ENCODE results near the gene ZNF428. TPM values are rescaled to one million over a fixed set of nuclear protein-coding genes. Genes with fewer than 3 reads are reported as not detected.

The ZNF428 gene
- total and polyA plus RNA-seq, 2 of the 4 experiments (the other 2 are of a cell fraction) = 9.9 to 32.3 TPM

DNA sequence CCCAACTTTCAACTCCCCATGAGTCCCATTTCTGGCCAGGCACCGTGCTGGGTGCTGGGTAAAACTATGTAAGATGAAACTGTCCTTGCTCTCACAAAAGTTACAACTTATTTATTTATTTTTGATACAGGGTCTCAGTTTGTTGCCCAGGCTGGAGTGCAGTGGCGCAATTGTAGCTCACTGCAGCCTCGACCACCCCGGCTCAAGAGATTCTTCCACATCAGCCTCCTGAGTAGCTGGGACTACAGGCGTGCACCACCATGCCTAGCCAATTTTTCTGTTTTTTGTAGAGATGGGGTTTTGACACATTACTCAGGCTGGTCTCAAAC lies 33.1 kb upstream of the ZNF428 start:
- Histone ChIP-seq H4K20me1 (ENCODE audit: insufficient read depth, low read length) (peaks cover 6% of the 10 kb centered on the region; the same call in 1 of the 2 replicates), H3K9me1 (ENCODE audit: insufficient read depth, low read length) (no peaks in the 10 kb centered on the region; the same call in 1 of the 2 replicates), H2AK9ac (replicated peaks; ENCODE audit: low read depth, low read length, poor library complexity) (peak overlapping the region; percentile 11), H3K14ac (replicated peaks; ENCODE audit: low read depth, low read length) (no peak overlapping the region), H4K91ac (ENCODE audit: insufficient read depth, low read depth, low read length) (no peak overlapping the region), H3K36me3 (ENCODE audit: control insufficient read depth, insufficient read depth, low read length) (peaks cover 58% of the 10 kb centered on the region), H2BK120ac (ENCODE audit: low read depth, low read length) (no peak overlapping the region), H4K8ac (ENCODE audit: low read depth in 2 of 2, low read length in 2 of 2) (no peak overlapping the region), H3K4me3 (ENCODE audit: insufficient read depth, low read depth, low read length) (no peak overlapping the region), H3K9ac (ENCODE audit: low read depth, low read length) (no peak overlapping the region), H3K4me1 (ENCODE audit: control insufficient read depth, insufficient read depth, low read length) (no peaks in the 10 kb centered on the region), H3K23ac (ENCODE audit: low read depth, low read length) (no peak overlapping the region), H3K4me2 (ENCODE audit: low read depth, low read length) (no peak overlapping the region), H4K5ac (ENCODE audit: low read depth, low read length) (no peak overlapping the region), H2BK20ac (ENCODE audit: low read depth, low read length) (no peak overlapping the region), H3K79me1 (ENCODE audit: low read depth in 1 of 2, low read length in 2 of 2) (peaks cover 16 to 40% of the 10 kb centered on the region in 2 experiments; a peak in 3 of 4 replicates), H2BK5ac (ENCODE audit: low read depth, low read length, poor library complexity, severe bottlenecking) (no peak overlapping the region), H3K56ac (ENCODE audit: extremely low read depth, insufficient read depth, low read length) (no peak overlapping the region), H2BK15ac (ENCODE audit: low read depth, low read length) (no peak overlapping the region), H2AK5ac (ENCODE audit: low read depth, low read length) (no peak overlapping the region), H3K9me3 (ENCODE audit: control insufficient read depth, insufficient read depth, low read length) (no peaks in the 10 kb centered on the region), H3K18ac (ENCODE audit: low read depth, low read length) (no peak overlapping the region), H3K4ac (ENCODE audit: low read depth, low read length) (no peak overlapping the region), H3K27ac (ENCODE audit: insufficient read depth, low read length) (no peak overlapping the region), H3K27me3 (ENCODE audit: control insufficient read depth, insufficient read depth, low read length) (no peaks in the 10 kb centered on the region), H2AFZ (replicated peaks; ENCODE audit: low read length, poor library complexity) (no peak overlapping the region)
- intact Hi-C loops (cut with micrococcal nuclease) = loop anchor here (2.0 to 5.0 kb wide), 3 partner anchors 56 to 220 kb away; partner anchors contain the start of genes IRGQ and ZNF576
- ChIA-PET CTCF (no interaction called here), POLR2A (ENCODE audit: unreplicated experiment) (no interaction called here)
- dilution Hi-C loops (cut with HindIII; ENCODE audit: low sequenced_read_pairs, unreplicated experiment) = no loop called here
- ATAC-seq (ENCODE audit: low read depth) (peak; percentile 24; the same call in 1 of the 2 replicates), DNase-seq (no peak)
- in situ Hi-C loops (cut with MboI; ENCODE audit: low sequenced_read_pairs) = loop anchor here (5.0 kb wide), 1 partner anchor 100 kb away; no protein-coding TSS in a partner anchor
- no TSS peak for BruUV-seq (replicated peaks)
- no CpG with 5 or more reads among the region's 5 CpGs for WGBS, 2 experiments (ENCODE audit: extremely low coverage in 2 of 2, insufficient read length in 1 of 2)
- TF ChIP-seq NFE2L2 (IDR thresholded peaks at IDR 0.05; ENCODE audit: low read depth, low read length) = no peak

Measured in IMR-90 (cell line).